K562 (cell line): ENCODE results near the gene DNMT3A. TPM values are rescaled to one million over a fixed set of nuclear protein-coding genes. Genes with fewer than 3 reads are reported as not detected.

Source experiments
- ATAC-seq: fragments of 200-7000 bp; cut with Tn5 transposase; 3 replicates; pipeline ENCODE4 v1.9.1; 2020; ENCODE audit warnings: moderate library complexity
- BruUV-seq: library from RNA; stranded (reverse); fragments of 400-500 nt; replicated peaks from 2 replicates; lab custom pipeline; 2021; lab: Mats Ljungman, UMichigan
- CTCF ChIA-PET: fragments of 300-600 bp; formaldehyde crosslinking; extraction: SDS; loops from one replicate; lab custom pipeline; 2021; ENCODE audit warnings: low intra/inter-chr PET ratio; lab: Yijun Ruan, JAX
- POLR2A ChIA-PET: fragments of 300-600, 350-650 bp; sonication (Branson Sonifier 250); formaldehyde crosslinking; extraction: SDS; loops from one replicate; lab custom pipeline; 2021; ENCODE audit warnings: antibody characterized with exemption, inconsistent platforms; lab: Yijun Ruan, JAX
- DNase-seq, 4 experiments: peaks; one replicate each; pipeline versions ENCODE4 v3.0.0 to v3.0.0-alpha.2; 2011 to 2018; ENCODE audit warnings: low spot score in 3 of 4, mixed read lengths in 3 of 4; ENCODE audit errors: extremely low read depth in 1 of 4
- FAIRE-seq: peaks from 2 replicates; lab custom pipeline; 2011; peaks lifted over from hg19 to GRCh38; lab: Jason Lieb, UNC
- H2AFZ ChIP-seq: 2 replicates; pipeline ENCODE4 v1.6.0; 2011; ENCODE audit warnings: low read depth, low read length, control low read depth, inconsistent platforms
- H3K27ac ChIP-seq: fragments of 200-600 bp; 3 replicates; pipeline ENCODE4 v1.8.0; 2011; ENCODE audit warnings: low read depth, mild to moderate bottlenecking, control low read depth, inconsistent platforms, low read length, moderate library complexity, mixed read lengths; ENCODE audit errors: extremely low read depth
- H3K27me3 ChIP-seq, 2 experiments: fragments of 300-600 bp in 1 of 2; 2 replicates in 1 of 2; 3 replicates in 1 of 2; pipeline versions ENCODE4 v1.6.0 to v1.8.0; 2011; ENCODE audit warnings: inconsistent platforms in 2 of 2, low read length in 2 of 2, mild to moderate bottlenecking in 1 of 2, mixed read lengths in 1 of 2, moderate library complexity in 1 of 2; ENCODE audit not compliant: control insufficient read depth in 2 of 2, insufficient read depth in 2 of 2
- H3K36me3 ChIP-seq: fragments of 300-600 bp; 3 replicates; pipeline ENCODE4 v1.8.0; 2011; ENCODE audit warnings: mild to moderate bottlenecking, low read length, inconsistent platforms; ENCODE audit not compliant: control insufficient read depth, insufficient read depth
- H3K4me1 ChIP-seq, 2 experiments: fragments of 200-600 bp in 1 of 2; replicated peaks in 1 of 2; 2 replicates in 1 of 2; 3 replicates in 1 of 2; pipeline versions ENCODE4 v1.5.1 to v1.8.0; 2011; ENCODE audit warnings: inconsistent platforms in 2 of 2, low read length in 2 of 2, mild to moderate bottlenecking in 1 of 2, mixed read lengths in 1 of 2, moderate library complexity in 1 of 2; ENCODE audit not compliant: control insufficient read depth in 2 of 2, insufficient read depth in 2 of 2
- H3K4me2 ChIP-seq: 2 replicates; pipeline ENCODE4 v1.6.1; 2011; ENCODE audit warnings: low read length, control low read depth, inconsistent platforms, mixed read lengths; ENCODE audit not compliant: insufficient read depth
- H3K4me3 ChIP-seq: fragments of 200-600 bp; sonication (generic), shearing (Covaris generic); 2 replicates; pipeline ENCODE4 v1.5.1; 2016; ENCODE audit warnings: control low read depth, inconsistent platforms
- H3K79me2 ChIP-seq: fragments of 200-600 bp; 3 replicates; pipeline ENCODE4 v1.8.0; 2011; ENCODE audit warnings: low read length, inconsistent platforms; ENCODE audit not compliant: control insufficient read depth, insufficient read depth
- H3K9ac ChIP-seq, 2 experiments: 2 replicates each; pipeline versions ENCODE4 v1.6.0 to v1.6.1; 2011; ENCODE audit warnings: low read depth in 2 of 2, low read length in 2 of 2, control low read depth in 1 of 2, inconsistent platforms in 1 of 2, mild to moderate bottlenecking in 1 of 2, mixed read lengths in 1 of 2; ENCODE audit not compliant: insufficient read depth in 1 of 2
- H3K9me1 ChIP-seq: one replicate; pipeline ENCODE4 v1.6.0; 2011; ENCODE audit warnings: inconsistent platforms, mild to moderate bottlenecking, low read length, moderate library complexity; ENCODE audit not compliant: control insufficient read depth, insufficient read depth
- H3K9me3 ChIP-seq: replicated peaks from 2 replicates; pipeline ENCODE4 v1.5.1; 2011; ENCODE audit warnings: low read depth, low read length, inconsistent platforms; ENCODE audit not compliant: control insufficient read depth, insufficient read depth
- H4K20me1 ChIP-seq: replicated peaks from 2 replicates; pipeline ENCODE4 v1.6.1; 2011; ENCODE audit warnings: low read length, inconsistent platforms, mixed read lengths; ENCODE audit not compliant: control insufficient read depth, insufficient read depth
- CC2D1A ChIP-seq: fragments of 450-650 bp; IDR thresholded peaks from 2 replicates; pipeline ENCODE4 v1.6.1; 2017; ENCODE audit warnings: mild to moderate bottlenecking
- CCNT2 ChIP-seq: IDR thresholded peaks from 2 replicates; pipeline ENCODE4 v1.6.1; 2011; ENCODE audit warnings: borderline replicate concordance, low read depth, mild to moderate bottlenecking, moderate library complexity, mixed read lengths, low read length; ENCODE audit not compliant: insufficient read length; ENCODE audit errors: extremely low read depth
- HEY1 ChIP-seq: fragments of 250-450 bp; sonication (Bioruptor Pico); IDR thresholded peaks from 2 replicates; pipeline ENCODE4 v1.5.0; 2020; ENCODE audit warnings: mild to moderate bottlenecking, moderate library complexity, borderline replicate concordance
- KLF10 ChIP-seq: fragments of 250-450 bp; sonication (Bioruptor Pico); IDR thresholded peaks from 2 replicates; pipeline ENCODE4 v1.6.1; 2021; ENCODE audit warnings: matching md5 sums
- NBN ChIP-seq: fragments of 450-650 bp; IDR thresholded peaks from 2 replicates; pipeline ENCODE4 v1.6.1; 2016; ENCODE audit warnings: low read depth, mild to moderate bottlenecking
- NFXL1 ChIP-seq: fragments of 450-650 bp; formaldehyde crosslinking; IDR thresholded peaks from 2 replicates; pipeline ENCODE4 v1.4.0; 2021; ENCODE audit warnings: mild to moderate bottlenecking
- PHB2 ChIP-seq: fragments of 450-650 bp; IDR thresholded peaks from 2 replicates; pipeline ENCODE4 v1.6.1; 2017; ENCODE audit warnings: low read depth
- POLR2AphosphoS2 ChIP-seq: IDR thresholded peaks from 2 replicates; pipeline ENCODE4 v1.6.1; 2012; ENCODE audit warnings: low read length, improper control_type of control experiment
- POLR2AphosphoS5 ChIP-seq: IDR thresholded peaks from 2 replicates; pipeline ENCODE4 v1.6.1; 2011; ENCODE audit warnings: mild to moderate bottlenecking, low read depth, low read length, moderate library complexity; ENCODE audit not compliant: control insufficient read depth, insufficient read depth
- ZC3H4 ChIP-seq: sonication (generic); formaldehyde crosslinking; IDR thresholded peaks from 2 replicates; pipeline ENCODE4 v1.9.0; 2021; ENCODE audit warnings: missing genetic modification reagents, borderline replicate concordance
- ZNF444 ChIP-seq: fragments of 250-450 bp; sonication (Bioruptor Pico); IDR thresholded peaks from 2 replicates; pipeline ENCODE4 v1.4.0; 2020; ENCODE audit warnings: mild to moderate bottlenecking, moderate library complexity
- WGBS: fragments of 100-300 bp; shearing (Covaris generic); methylation state at CpG from one replicate; pipeline ENCODE4 v1.1.6; 2016; ENCODE audit warnings: low coverage, mixed read lengths; ENCODE audit not compliant: insufficient coverage; ENCODE audit errors: missing lambda C conversion rate; 5-methylcytosine and 5-hydroxymethylcytosine counted together
- in situ Hi-C: fragments of 300-500 bp; cut with MboI; formaldehyde crosslinking; loops from 4 replicates; pipeline ENCODE4 v1.15.0; 2018; ENCODE audit warnings: inconsistent platforms, mixed read lengths
- intact Hi-C: fragments of 100-400 bp; cut with micrococcal nuclease; formaldehyde crosslinking; loops from 2 replicates; pipeline ENCODE4 v1.14.2; 2022
- polyA plus RNA-seq, 8 experiments: library from polyadenylated mRNA; depleted of rRNA in 4 of 8; stranded (reverse) in 5 of 8; unstranded in 3 of 8; fragments of >200 nt; fragmentation: Nextera tagmentation in 2 of 8; fragmentation: Illumina TruSeq in 1 of 8; extraction: Ambion mirVana in 2 of 8; extraction: Trizol in 1 of 8; gene quantifications; 2 replicates each; pipeline versions ENCODE4 v1.2.1 to v1.2.3, GENCODE V29; 2011 to 2014; ENCODE audit warnings: inconsistent platforms in 1 of 8, missing spikeins in 1 of 8
- total RNA-seq, 7 experiments: library from RNA; depleted of rRNA in 6 of 7; stranded (reverse); fragments of >200 nt in 6 of 7; fragmentation: Illumina TruSeq in 2 of 7; extraction: Trizol in 2 of 7; gene quantifications; 2 replicates each; pipeline versions ENCODE4 v1.2.1 to v1.2.3, GENCODE V29; 2011 to 2021; ENCODE audit warnings: low replicate concordance in 1 of 7
- TF ChIP-seq, protein P1 (sequence below), 3 experiments: fragments of 200-800 bp in 1 of 3; fragments of 250-450 bp in 1 of 3; fragments of 450-650 bp in 1 of 3; sonication (Bioruptor Pico) in 1 of 3; sonication (Bioruptor generic) in 1 of 3; formaldehyde crosslinking in 1 of 3; IDR thresholded peaks; 2 replicates each; pipeline versions ENCODE4 v1.6.1 to v1.8.0; 2016 to 2022; ENCODE audit warnings: mild to moderate bottlenecking in 2 of 3, missing genetic modification characterization in 2 of 3, missing compliant biosample characterization in 1 of 3, moderate library complexity in 1 of 3

The DNMT3A gene
- total and polyA plus RNA-seq, 9 of the 15 experiments (the other 6 are each of a cell fraction or from before 2014, with no cell fraction given): 3.0 to 16.0 (median 6.1) TPM

- Histone ChIP-seq H3K79me2 (no peaks in the 10 kb centered on the region), H3K9me1 (no peaks in the 10 kb centered on the region), H2AFZ (peak overlapping the region; percentile 79), H3K27ac (peak overlapping the region; percentile 34; the same call in 2 of the 3 replicates), H3K4me2 (no peak overlapping the region), H3K4me1 (peaks cover 13 to 27% of the 10 kb centered on the region in 2 experiments; a peak in 4 of 5 replicates), H3K4me3 (no peak overlapping the region), H4K20me1 (no peaks in the 10 kb centered on the region), H3K9ac (peak overlapping the region in 1 of 2 experiments; percentile 14; a peak in 1 of 4 replicates), H3K27me3 (no peaks in the 10 kb centered on the region), H3K36me3 (no peaks in the 10 kb centered on the region), H3K9me3 (no peaks in the 10 kb centered on the region)
- FAIRE-seq: no peak
- intact Hi-C loops: no loop called here
- BruUV-seq: no TSS peak
- 90% methylated on average over 2 of the region's 4 CpGs for WGBS
- ChIA-PET CTCF (no interaction called here), POLR2A (interaction anchor here (1.4 kb wide), 1 partner anchor 13 kb away, joined by 3 read pairs; no protein-coding TSS in a partner anchor)
- DNase-seq: no peak
- ATAC-seq: peak; percentile 7; the same call in 1 of the 3 replicates
- TF ChIP-seq, protein P1, sequence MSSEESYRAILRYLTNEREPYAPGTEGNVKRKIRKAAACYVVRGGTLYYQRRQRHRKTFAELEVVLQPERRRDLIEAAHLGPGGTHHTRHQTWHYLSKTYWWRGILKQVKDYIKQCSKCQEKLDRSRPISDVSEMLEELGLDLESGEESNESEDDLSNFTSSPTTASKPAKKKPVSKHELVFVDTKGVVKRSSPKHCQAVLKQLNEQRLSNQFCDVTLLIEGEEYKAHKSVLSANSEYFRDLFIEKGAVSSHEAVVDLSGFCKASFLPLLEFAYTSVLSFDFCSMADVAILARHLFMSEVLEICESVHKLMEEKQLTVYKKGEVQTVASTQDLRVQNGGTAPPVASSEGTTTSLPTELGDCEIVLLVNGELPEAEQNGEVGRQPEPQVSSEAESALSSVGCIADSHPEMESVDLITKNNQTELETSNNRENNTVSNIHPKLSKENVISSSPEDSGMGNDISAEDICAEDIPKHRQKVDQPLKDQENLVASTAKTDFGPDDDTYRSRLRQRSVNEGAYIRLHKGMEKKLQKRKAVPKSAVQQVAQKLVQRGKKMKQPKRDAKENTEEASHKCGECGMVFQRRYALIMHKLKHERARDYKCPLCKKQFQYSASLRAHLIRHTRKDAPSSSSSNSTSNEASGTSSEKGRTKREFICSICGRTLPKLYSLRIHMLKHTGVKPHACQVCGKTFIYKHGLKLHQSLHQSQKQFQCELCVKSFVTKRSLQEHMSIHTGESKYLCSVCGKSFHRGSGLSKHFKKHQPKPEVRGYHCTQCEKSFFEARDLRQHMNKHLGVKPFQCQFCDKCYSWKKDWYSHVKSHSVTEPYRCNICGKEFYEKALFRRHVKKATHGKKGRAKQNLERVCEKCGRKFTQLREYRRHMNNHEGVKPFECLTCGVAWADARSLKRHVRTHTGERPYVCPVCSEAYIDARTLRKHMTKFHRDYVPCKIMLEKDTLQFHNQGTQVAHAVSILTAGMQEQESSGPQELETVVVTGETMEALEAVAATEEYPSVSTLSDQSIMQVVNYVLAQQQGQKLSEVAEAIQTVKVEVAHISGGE (CRISPR knock-in tag; IDR thresholded peaks at IDR 0.05): no peak
- TF ChIP-seq POLR2AphosphoS5 (no peak), HEY1 (no peak), ZC3H4 (CRISPR knock-in tag) (no peak), NFXL1 (CRISPR knock-in tag) (no peak), NBN (no peak), CC2D1A (no peak), ZNF444 (CRISPR knock-in tag) (no peak), CCNT2 (no peak), KLF10 (CRISPR knock-in tag) (no peak), POLR2AphosphoS2 (no peak), PHB2 (no peak)
- in situ Hi-C loops: no loop called here
Measured at GRCh38 chr2:25221579-25221978, 120.1 kb downstream of the DNMT3A start.
